Measurements from ENCODE around the gene LY6G6F. TPM values are rescaled to one million over a fixed set of nuclear protein-coding genes. Genes with fewer than 3 reads are reported as not detected.
A peak's percentile ranks its signal among the peaks of the same experiment; 100 is the strongest.

The LY6G6F gene
- polyA plus RNA-seq, 6 donors from 2014 or later: 0.60 to 1.8 (median 0.75) TPM; not detected in 3

DNA sequence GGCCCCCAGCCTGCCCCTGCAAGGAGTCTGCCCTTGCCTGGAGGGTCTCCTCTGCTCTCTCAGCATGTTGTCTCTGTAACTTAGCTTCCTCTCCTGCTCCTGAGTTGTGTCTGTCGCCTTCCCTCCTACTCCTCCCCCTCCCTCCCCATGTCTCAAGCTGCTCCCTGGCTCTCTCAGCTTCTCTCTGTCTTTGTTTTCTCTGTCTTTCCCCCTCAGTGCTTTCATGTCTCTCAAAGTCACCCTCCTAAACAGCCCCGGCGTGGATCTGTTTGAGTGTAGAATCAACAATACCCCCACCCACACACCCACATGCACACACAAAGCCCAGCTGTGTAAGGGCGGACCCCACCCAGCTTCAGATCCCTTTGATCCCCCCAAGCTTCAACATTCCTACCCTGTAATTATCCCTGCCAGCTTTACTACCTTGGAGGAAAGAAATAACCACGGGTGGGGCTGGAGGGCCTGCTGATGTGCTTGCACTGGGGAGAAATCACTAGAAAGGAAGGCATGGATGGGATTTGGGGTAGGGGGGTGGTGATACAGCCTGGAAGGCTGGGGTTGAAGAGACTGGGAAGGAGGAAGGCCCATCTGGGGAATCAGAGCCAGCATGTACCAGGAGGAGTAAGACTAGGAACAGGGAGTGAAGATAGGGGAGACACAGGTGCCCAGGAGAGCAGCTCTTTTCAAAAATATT is 7.5 kb downstream of the LY6G6F start:
- no peaks in the 10 kb centered on the region for H3K36me3 Mint-ChIP-seq
- H3K4me1 Mint-ChIP-seq: peaks cover 17 to 22% (median 20%) of the 10 kb centered on the region in 3 donors
- ATAC-seq (ENCODE audit: low read depth in 2 of 2) (no peak), DNase-seq (no peak)
- H3K4me3 Mint-ChIP-seq: no peak overlapping the region
- peaks cover 0 to 8% (median 0%) of the 10 kb centered on the region in 3 donors for H3K27me3 Mint-ChIP-seq
- no peaks in the 10 kb centered on the region for H3K9me3 Mint-ChIP-seq
- peak overlapping the region in 1 of 6 donors; percentile 47 for H3K27ac Mint-ChIP-seq

DNA sequence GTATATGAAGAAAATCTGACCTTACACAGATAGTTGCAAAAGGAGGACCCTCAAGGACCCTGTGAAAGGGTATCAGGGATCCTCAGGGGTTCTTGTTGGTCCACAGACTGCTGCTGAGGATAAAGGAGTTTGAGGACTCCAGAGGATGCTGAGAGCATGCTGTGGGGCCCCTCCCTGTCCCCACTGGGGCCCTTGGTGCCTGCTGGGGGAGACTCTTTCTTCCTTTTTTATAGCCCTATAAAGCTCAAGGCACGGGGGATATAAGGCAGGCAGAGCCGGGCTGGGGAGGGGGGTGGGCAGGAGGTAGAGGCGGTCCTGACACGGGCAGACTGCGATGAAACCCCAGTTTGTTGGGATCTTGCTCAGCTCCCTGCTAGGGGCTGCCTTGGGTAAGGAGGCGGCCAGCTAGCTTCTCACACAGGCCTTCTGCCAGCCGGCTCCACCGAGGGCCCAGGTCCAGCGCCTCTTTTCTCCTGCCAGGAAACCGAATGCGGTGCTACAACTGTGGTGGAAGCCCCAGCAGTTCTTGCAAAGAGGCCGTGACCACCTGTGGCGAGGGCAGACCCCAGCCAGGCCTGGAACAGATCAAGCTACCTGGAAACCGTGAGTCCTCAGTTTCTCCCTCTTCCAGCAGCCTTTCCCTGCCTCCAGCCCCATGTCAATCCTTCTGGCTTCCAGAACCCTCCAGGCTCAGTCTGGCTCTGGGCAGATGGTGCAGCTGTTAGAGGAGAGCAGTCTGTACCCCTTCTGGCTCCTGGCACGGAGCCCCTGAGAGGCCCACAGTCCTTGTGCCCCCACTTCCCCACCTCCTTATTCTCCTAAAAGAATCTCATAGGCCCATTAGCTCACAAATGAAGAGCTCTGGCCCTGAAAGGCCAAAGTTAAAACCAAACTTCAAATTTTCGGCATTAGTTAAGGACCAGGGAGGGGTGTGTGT is 8.6 kb downstream of the LY6G6F start, which contains the start of gene LY6G6D:
LY6G6D (plus strand) TSS at position 327 of the 937 bp plus-strand sequence; CDS start at position 335, 8 bp downstream.
- H3K27ac Mint-ChIP-seq: peak within 1 kb of the TSS in 2 of 6 donors; percentile 47
- H3K4me3 Mint-ChIP-seq: no peak within 1 kb of the TSS
- no peaks in the 10 kb centered on the region for H3K9me3 Mint-ChIP-seq
- peaks cover 17 to 22% (median 19%) of the 10 kb centered on the region in 3 donors for H3K4me1 Mint-ChIP-seq
- ATAC-seq (ENCODE audit: low read depth in 2 of 2): no peak
- DNase-seq: no peak
- no peaks in the 10 kb centered on the region for H3K36me3 Mint-ChIP-seq
- H3K27me3 Mint-ChIP-seq: peaks cover 0 to 8% (median 0%) of the 10 kb centered on the region in 3 donors

DNA sequence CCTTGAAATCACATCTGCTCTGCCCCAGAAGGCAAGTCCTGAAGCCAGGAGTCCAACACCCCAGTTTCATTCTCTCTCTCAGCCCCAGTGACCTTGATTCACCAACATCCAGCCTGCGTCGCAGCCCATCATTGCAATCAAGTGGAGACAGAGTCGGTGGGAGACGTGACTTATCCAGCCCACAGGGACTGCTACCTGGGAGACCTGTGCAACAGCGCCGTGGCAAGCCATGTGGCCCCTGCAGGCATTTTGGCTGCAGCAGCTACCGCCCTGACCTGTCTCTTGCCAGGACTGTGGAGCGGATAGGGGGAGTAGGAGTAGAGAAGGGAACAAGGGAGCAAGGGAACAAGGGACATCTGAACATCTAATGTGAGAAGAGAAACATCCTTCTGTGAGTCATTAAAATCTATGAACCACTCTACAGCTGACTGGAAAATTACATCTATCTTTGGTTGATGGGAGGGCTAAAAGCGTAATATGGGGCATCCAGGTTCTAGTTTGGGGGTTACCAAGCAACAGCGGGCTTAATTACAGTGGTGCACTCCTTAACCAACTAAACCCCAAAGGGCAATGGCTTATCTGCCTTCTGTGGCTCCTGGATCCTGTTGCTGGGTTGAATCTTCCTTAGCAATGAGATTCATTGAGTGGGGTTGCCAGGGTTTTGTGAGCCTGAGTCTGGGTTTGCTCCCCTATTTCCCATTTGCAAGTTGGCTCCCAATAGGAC is 11.0 kb downstream of the LY6G6F start:
- no peaks in the 10 kb centered on the region for H3K36me3 Mint-ChIP-seq
- H3K27ac Mint-ChIP-seq: peak overlapping the region in 1 of 6 donors; percentile 64
- H3K9me3 Mint-ChIP-seq: no peaks in the 10 kb centered on the region
- no peak for ATAC-seq (ENCODE audit: low read depth in 2 of 2)
- no peak for DNase-seq
- H3K27me3 Mint-ChIP-seq: peaks cover 0 to 7% (median 0%) of the 10 kb centered on the region in 3 donors
- H3K4me3 Mint-ChIP-seq: no peak overlapping the region
- peaks cover 0 to 3% (median 0%) of the 10 kb centered on the region in 3 donors for H3K4me1 Mint-ChIP-seq

DNA sequence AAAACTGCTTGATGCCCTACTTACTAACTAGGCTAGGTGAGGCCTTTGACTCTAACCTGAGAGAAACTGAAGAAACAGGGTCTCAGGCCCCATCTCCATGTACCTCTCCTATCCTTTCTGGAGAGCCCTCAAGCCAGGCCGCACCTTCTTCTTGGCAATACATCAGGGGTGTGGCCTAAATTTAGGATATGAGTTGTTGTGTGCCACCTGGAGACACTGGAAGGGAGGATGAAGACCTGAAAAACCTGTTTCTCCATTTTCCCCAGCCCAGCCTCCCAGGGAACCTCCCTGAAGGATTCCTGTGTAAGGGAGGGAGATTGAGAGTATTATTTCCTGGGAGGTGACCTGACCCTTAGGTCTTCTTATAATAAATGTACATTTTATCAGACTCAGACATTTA is 11.6 kb downstream of the LY6G6F start:
- H3K9me3 Mint-ChIP-seq: no peaks in the 10 kb centered on the region
- no peak overlapping the region for H3K27ac Mint-ChIP-seq
- peaks cover 3 to 8% (median 3%) of the 10 kb centered on the region in 3 donors for H3K4me1 Mint-ChIP-seq
- DNase-seq: no peak
- peaks cover 0 to 1% (median 0%) of the 10 kb centered on the region in 3 donors for H3K27me3 Mint-ChIP-seq
- no peak for ATAC-seq (ENCODE audit: low read depth in 2 of 2)
- H3K4me3 Mint-ChIP-seq: no peak overlapping the region
- no peaks in the 10 kb centered on the region for H3K36me3 Mint-ChIP-seq

DNA sequence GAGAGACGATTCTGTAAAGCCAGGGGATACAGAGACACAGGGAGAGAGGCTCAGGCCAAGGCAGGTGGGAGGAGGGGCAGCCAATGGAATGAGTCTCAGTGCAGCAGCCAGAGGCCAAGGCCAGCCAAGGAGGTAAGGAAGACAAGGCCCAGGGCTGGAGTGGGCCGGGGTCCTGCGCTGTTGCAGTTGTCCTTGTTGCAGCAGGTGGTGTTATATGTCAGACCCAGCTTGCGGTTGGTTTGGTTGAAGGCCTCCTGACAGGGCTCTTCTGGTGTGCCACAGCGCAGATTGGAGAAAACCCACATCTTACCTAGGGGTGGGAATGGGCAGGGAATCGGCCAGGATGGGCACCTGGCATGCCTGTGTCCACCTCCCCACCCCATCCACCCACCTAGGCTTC is 12.3 kb downstream of the LY6G6F start:
- Mint-ChIP-seq H3K36me3 (no peaks in the 10 kb centered on the region), H3K4me3 (no peak overlapping the region), H3K27me3 (no peaks in the 10 kb centered on the region), H3K9me3 (no peaks in the 10 kb centered on the region), H3K27ac (no peak overlapping the region), H3K4me1 (peaks cover 6 to 15% (median 10%) of the 10 kb centered on the region in 3 donors)
- ATAC-seq (ENCODE audit: low read depth in 2 of 2) (no peak), DNase-seq (no peak)

DNA sequence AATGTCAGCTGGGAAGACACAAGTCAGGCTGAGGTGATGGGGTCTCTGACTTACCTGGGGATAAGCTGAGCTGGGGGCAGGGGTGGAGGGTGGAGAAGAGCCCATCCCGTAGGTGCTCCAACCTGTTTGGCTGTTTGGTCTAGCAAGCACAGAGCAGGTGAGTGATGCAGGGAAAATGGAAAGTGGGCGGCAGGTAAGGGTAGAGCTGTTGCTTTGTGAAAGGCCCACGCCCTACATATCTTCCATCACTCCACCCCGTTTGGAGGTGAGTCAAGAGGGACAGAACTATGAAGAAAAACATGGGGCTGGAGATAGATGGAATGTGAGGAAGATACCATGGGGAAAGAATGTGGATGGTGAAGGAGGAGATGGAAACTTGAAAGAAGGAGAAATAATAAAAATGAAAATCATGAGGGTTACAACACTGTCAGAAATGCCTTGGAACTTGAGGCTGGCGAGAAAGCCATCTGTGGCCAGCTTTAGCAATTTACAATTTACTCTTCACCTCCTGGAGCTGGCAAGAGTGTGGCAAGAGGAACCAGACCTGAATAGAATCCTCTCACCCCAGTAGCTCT is 13.6 kb downstream of the LY6G6F start:
- Mint-ChIP-seq H3K27ac (no peak overlapping the region), H3K4me1 (peaks cover 9 to 26% (median 23%) of the 10 kb centered on the region in 3 donors), H3K27me3 (no peaks in the 10 kb centered on the region), H3K9me3 (no peaks in the 10 kb centered on the region), H3K36me3 (peaks cover 0 to 1% of the 10 kb centered on the region in 2 donors), H3K4me3 (no peak overlapping the region)
- ATAC-seq (ENCODE audit: low read depth in 2 of 2) (no peak), DNase-seq (no peak)

DNA sequence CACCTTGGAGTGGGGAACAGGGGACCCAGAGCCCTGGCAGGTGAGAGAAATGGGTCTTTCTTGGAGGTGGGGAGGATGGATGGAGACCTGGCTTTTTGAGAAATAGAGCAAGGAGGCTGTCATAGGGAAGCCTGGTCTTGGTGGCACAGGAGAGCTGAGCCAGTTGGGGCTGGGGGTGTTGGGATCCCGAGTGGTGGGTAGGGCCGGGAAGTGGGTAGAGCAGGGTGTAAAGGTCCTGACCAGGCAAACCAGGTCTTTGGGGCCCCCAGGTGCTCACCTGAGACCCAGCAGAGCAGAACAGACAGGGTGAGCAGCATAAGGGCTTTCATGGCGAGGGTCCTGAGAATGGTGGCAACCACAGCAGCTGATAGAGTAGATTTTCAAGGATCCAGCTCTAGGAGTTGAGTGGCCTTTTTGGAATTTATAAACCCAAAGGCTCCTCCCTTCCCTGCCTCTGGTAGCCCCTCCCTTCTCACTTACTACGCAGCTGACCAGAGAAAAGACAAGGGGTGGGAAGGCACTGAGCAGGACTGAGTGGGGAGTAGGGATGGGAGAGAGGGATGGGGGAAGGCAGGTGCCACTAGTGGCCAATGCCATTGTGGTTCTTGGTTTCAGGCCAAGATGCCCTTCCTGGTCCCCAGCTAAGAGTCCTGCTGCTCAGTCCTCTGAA is 14.8 kb downstream of the LY6G6F start, which contains the start of gene LY6G6C:
LY6G6C (minus strand) TSS at position 396 of the 670 bp plus-strand sequence; CDS start at position 329, 67 bp downstream.
- Mint-ChIP-seq H3K9me3 (no peaks in the 10 kb centered on the region), H3K36me3 (peaks cover 6 to 13% of the 10 kb centered on the region in 2 donors), H3K27me3 (no peaks in the 10 kb centered on the region), H3K4me1 (peaks cover 20 to 38% (median 35%) of the 10 kb centered on the region in 3 donors), H3K4me3 (no peak within 1 kb of the TSS), H3K27ac (peak within 1 kb of the TSS in 3 of 6 donors; percentile 53 to 78 (median 67))
- DNase-seq (no peak), ATAC-seq (ENCODE audit: low read depth in 2 of 2) (no peak)

DNA sequence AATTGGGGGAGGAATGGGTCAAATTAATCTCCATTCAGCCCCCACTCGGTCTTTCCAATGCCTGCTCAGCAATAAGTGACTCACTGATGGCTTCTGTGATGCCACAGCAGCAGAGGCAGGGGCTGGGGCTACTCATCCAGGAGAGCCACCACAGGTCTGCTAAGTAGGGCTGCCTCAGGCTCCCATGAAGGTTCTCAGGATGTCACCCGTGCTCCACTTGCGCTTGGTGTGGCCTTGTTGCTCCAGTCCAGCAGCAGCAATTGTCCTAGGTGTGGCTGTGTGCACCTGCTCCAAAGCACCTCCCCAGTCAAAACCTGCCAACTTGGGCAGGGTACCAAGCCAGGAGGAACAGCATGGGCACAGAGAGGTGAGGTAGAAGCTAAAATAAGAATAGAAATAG is 15.5 kb downstream of the LY6G6F start:
- no peak for ATAC-seq (ENCODE audit: low read depth in 2 of 2)
- H3K9me3 Mint-ChIP-seq: no peaks in the 10 kb centered on the region

DNA sequence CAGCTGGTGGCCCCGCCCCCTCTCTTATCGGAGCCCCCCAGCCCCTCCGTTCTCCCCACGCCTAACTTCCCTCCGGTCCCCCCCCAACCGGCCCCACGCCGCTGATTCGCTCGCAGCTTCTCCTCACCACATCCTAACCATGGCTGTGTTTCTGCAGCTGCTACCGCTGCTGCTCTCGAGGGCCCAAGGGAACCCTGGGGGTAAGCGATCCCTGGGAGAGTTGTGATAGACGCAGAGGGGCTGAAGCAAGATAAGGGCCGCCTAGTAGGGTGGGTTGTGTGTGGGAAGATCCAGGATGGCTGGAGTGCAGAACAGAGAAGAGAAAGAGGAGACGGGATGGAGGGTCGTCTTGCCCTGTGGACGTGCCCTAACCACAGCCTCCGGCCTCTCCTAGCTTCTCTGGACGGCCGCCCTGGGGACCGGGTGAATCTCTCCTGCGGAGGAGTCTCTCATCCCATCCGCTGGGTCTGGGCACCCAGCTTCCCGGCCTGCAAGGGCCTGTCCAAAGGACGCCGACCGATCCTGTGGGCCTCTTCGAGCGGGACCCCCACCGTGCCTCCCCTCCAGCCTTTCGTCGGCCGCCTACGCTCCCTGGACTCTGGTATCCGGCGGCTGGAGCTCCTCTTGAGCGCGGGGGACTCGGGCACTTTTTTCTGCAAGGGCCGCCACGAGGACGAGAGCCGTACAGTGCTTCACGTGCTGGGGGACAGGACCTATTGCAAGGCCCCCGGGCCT is 16.7 kb downstream of the LY6G6F start, which contains the start of gene MPIG6B:
MPIG6B (plus strand) TSS at position 129 of the 735 bp plus-strand sequence; CDS start at position 140, 11 bp downstream.
- Mint-ChIP-seq H3K4me1 (peaks cover 36 to 56% (median 52%) of the 10 kb centered on the region in 3 donors), H3K27me3 (no peaks in the 10 kb centered on the region), H3K9me3 (no peaks in the 10 kb centered on the region), H3K27ac (peak within 1 kb of the TSS in 5 of 6 donors; percentile 21 to 76 (median 58)), H3K36me3 (peaks cover 6 to 22% of the 10 kb centered on the region in 2 donors), H3K4me3 (peak within 1 kb of the TSS in 6 of 8 donors; percentile 12 to 66 (median 42))
- ATAC-seq (ENCODE audit: low read depth in 2 of 2): no peak
- DNase-seq: no peak

More for the DNA sequence above, 15.5 kb downstream of the LY6G6F start:
- Mint-ChIP-seq H3K4me1 (peaks cover 27 to 45% (median 42%) of the 10 kb centered on the region in 3 donors), H3K27ac (no peak overlapping the region), H3K36me3 (peaks cover 6 to 20% of the 10 kb centered on the region in 2 donors), H3K4me3 (no peak overlapping the region), H3K27me3 (no peaks in the 10 kb centered on the region)
- no peak for DNase-seq

DNA sequence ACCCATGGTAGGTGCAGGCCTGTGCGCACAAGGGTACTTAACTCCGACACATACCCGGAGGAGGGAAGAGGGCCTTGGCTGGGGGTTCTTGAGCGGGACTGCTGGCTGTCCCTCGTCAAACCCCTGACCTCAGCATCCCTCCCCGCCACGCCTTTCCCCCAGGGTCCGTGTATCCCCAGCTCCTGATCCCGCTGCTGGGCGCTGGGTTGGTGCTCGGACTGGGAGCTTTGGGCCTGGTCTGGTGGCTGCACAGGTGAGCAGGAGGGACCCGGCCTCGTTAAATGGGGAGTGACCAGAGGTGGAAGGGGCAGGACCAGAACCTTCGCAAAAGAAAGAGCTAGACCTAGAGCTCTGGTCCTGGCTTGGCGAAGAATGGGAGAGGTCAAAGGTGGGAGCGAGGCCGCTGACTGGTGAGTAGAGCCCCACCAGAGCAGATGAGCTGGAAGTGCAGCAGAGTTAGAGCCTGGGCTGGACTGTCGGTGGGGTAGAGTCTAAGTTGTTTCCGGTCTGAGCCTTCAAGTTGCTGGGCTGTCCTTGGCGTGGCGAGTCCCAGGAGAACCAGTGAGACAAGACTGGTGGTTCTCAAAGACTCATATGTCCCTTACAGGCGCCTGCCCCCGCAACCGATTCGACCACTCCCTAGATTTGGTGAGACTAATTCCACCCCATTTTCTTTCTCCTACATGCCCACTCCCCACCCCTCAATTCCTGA is 17.5 kb downstream of the LY6G6F start:
- Mint-ChIP-seq H3K27me3 (no peaks in the 10 kb centered on the region), H3K4me3 (peak overlapping the region in 2 of 8 donors; percentile 12 to 64), H3K36me3 (peaks cover 6 to 23% of the 10 kb centered on the region in 2 donors), H3K27ac (peak overlapping the region in 4 of 6 donors; percentile 21 to 62 (median 44)), H3K9me3 (no peaks in the 10 kb centered on the region), H3K4me1 (peaks cover 44 to 63% (median 59%) of the 10 kb centered on the region in 3 donors)
- ATAC-seq (ENCODE audit: low read depth in 2 of 2) (no peak), DNase-seq (no peak)
